Trophoblast cell (in vitro differentiated cells and primary cell): ENCODE results near the gene RBPJ.

Source experiments
- DNase-seq, 2 donors: peaks; one replicate each; pipeline ENCODE4 v3.0.0-alpha.2; 2016
- H2AFZ ChIP-seq: 2 replicates; pipeline ENCODE4 v1.6.1; 2013; ENCODE audit warnings: low read length, moderate library complexity, mild to moderate bottlenecking; ENCODE audit not compliant: insufficient read depth, poor library complexity
- H2AK5ac ChIP-seq: 2 replicates; pipeline ENCODE4 v1.6.1; 2013; ENCODE audit warnings: mild to moderate bottlenecking, low read length
- H2BK120ac ChIP-seq: 2 replicates; pipeline ENCODE4 v1.6.1; 2013; ENCODE audit warnings: low read length, mild to moderate bottlenecking, moderate library complexity; ENCODE audit not compliant: insufficient read depth, poor library complexity
- H2BK12ac ChIP-seq: 2 replicates; pipeline ENCODE4 v1.6.1; 2013; ENCODE audit warnings: mild to moderate bottlenecking, low read length, moderate library complexity
- H2BK5ac ChIP-seq: 2 replicates; pipeline ENCODE4 v1.6.1; 2013; ENCODE audit warnings: low read length, low read depth, moderate library complexity, mild to moderate bottlenecking; ENCODE audit not compliant: poor library complexity
- H3K14ac ChIP-seq: 2 replicates; pipeline ENCODE4 v1.6.1; 2013; ENCODE audit warnings: mild to moderate bottlenecking, low read length
- H3K18ac ChIP-seq: 2 replicates; pipeline ENCODE4 v1.6.1; 2013; ENCODE audit warnings: mild to moderate bottlenecking, low read length
- H3K23ac ChIP-seq: 2 replicates; pipeline ENCODE4 v1.6.1; 2013; ENCODE audit warnings: low read length
- H3K27ac ChIP-seq: 2 replicates; pipeline ENCODE4 v1.5.1; 2013; ENCODE audit warnings: low read depth, mild to moderate bottlenecking, inconsistent platforms, low read length, moderate library complexity
- H3K27me3 ChIP-seq: 2 replicates; pipeline ENCODE4 v1.6.1; 2013; ENCODE audit warnings: inconsistent platforms, mild to moderate bottlenecking, low read length, moderate library complexity; ENCODE audit not compliant: insufficient read depth
- H3K36me3 ChIP-seq, 2 experiments: 1 replicate in 1 of 2; 2 replicates in 1 of 2; pipeline ENCODE4 v1.6.1; 2013; ENCODE audit warnings: low read length in 2 of 2, mild to moderate bottlenecking in 2 of 2, moderate library complexity in 1 of 2; ENCODE audit not compliant: insufficient read depth in 2 of 2, control insufficient read depth in 1 of 2
- H3K4ac ChIP-seq: 2 replicates; pipeline ENCODE4 v1.6.1; 2013; ENCODE audit warnings: low read depth, mild to moderate bottlenecking, low read length, moderate library complexity
- H3K4me1 ChIP-seq, 2 experiments: 1 replicate in 1 of 2; 2 replicates in 1 of 2; pipeline ENCODE4 v1.6.1; 2013; ENCODE audit warnings: low read length in 2 of 2, mild to moderate bottlenecking in 2 of 2, moderate library complexity in 1 of 2; ENCODE audit not compliant: insufficient read depth in 2 of 2, control insufficient read depth in 1 of 2
- H3K4me2 ChIP-seq: 2 replicates; pipeline ENCODE4 v1.6.1; 2013; ENCODE audit warnings: inconsistent platforms, mild to moderate bottlenecking, low read length, moderate library complexity
- H3K4me3 ChIP-seq: 2 replicates; pipeline ENCODE4 v1.5.1; 2013; ENCODE audit warnings: mild to moderate bottlenecking, low read depth, low read length, inconsistent platforms
- H3K79me1 ChIP-seq: one replicate; pipeline ENCODE4 v1.6.1; 2013; ENCODE audit warnings: low read length
- H3K79me2 ChIP-seq: 2 replicates; pipeline ENCODE4 v1.6.1; 2013; ENCODE audit warnings: low read length, mild to moderate bottlenecking; ENCODE audit not compliant: control insufficient read depth, insufficient read depth, poor library complexity
- H3K9ac ChIP-seq: 2 replicates; pipeline ENCODE4 v1.6.1; 2013; ENCODE audit warnings: mild to moderate bottlenecking, low read length
- H3K9me3 ChIP-seq: 2 replicates; pipeline ENCODE4 v1.6.1; 2013; ENCODE audit warnings: low read depth, mild to moderate bottlenecking, control low read depth, inconsistent platforms, low read length; ENCODE audit not compliant: insufficient read depth
- H4K12ac ChIP-seq: 2 replicates; pipeline ENCODE4 v1.6.1; 2013; ENCODE audit warnings: low read depth, mild to moderate bottlenecking, low read length, moderate library complexity
- H4K8ac ChIP-seq: 2 replicates; pipeline ENCODE4 v1.6.1; 2013; ENCODE audit warnings: low read depth, mild to moderate bottlenecking, low read length, moderate library complexity
- H4K91ac ChIP-seq: one replicate; pipeline ENCODE4 v1.6.1; 2013; ENCODE audit warnings: low read depth, mild to moderate bottlenecking, low read length, moderate library complexity
- WGBS: extraction: QIAGEN DNeasy Blood & Tissue Kit; methylation state at CpG from one replicate; pipeline ENCODE4 v1.1.7; 2013; ENCODE audit warnings: missing lambda C conversion rate; ENCODE audit not compliant: insufficient read length, insufficient coverage; ENCODE audit errors: extremely low coverage; 5-methylcytosine and 5-hydroxymethylcytosine counted together

The RBPJ gene

DNA sequence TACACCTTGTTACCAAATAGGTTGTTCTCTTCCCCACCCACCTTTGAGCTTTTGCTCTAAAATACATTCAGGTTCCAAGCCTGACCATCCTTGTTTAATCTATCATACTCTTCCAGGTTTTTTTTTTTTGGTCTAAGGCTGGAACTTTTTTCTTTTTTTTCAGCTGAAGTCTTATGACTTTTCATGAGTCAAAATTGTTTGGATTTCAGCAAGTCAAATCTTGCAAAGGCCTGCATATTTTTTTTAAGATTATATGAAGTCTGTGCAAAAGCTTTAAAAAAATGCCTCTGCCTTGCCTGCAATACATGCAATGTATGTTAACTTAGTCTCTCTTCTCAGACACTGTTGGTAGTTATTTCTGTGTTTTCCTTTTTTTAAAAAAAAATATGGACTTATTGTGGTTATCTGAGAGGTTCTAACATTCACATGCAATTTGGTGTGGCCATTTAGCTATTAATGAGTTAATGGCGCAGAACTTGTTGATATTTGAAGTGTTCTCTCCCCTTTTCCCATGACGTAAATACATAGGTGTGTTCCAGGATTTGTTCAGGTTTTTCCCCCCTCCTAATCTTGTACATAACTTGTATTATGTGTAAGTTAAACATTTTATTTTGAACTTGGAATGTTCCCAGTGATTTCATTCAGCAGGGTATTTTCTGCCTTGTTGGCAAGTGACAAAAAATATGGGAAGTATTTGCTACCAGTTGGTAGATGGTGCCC lies 110.8 kb downstream of the RBPJ start:
- no peak overlapping the region for H2BK5ac ChIP-seq
- H2BK120ac ChIP-seq, result no peak overlapping the region
- H2AK5ac ChIP-seq, result no peak overlapping the region
- no peak overlapping the region for H3K4ac ChIP-seq
- no peak overlapping the region for H3K23ac ChIP-seq
- H3K79me2 ChIP-seq, result no peaks in the 10 kb centered on the region
- no peak overlapping the region for H3K9ac ChIP-seq
- H3K4me1 ChIP-seq, result no peaks in the 10 kb centered on the region
- H3K4me3 ChIP-seq, result no peak overlapping the region
- H3K27me3 ChIP-seq, result no peaks in the 10 kb centered on the region
- no peak overlapping the region for H2BK12ac ChIP-seq
- H2AFZ ChIP-seq, result no peak overlapping the region
- no peak overlapping the region for H3K27ac ChIP-seq
- H3K4me2 ChIP-seq, result no peak overlapping the region
- peaks cover 5% of the 10 kb centered on the region in 2 experiments for H3K36me3 ChIP-seq
- no peaks in the 10 kb centered on the region for H3K9me3 ChIP-seq
- DNase-seq, result no peak
- H3K79me1 ChIP-seq, result no peaks in the 10 kb centered on the region
- no peak overlapping the region for H4K91ac ChIP-seq
- WGBS, result no CpG with 5 or more reads among the region's 2 CpGs
- H3K18ac ChIP-seq, result no peak overlapping the region
- no peak overlapping the region for H3K14ac ChIP-seq
- no peak overlapping the region for H4K12ac ChIP-seq
- no peak overlapping the region for H4K8ac ChIP-seq

DNA sequence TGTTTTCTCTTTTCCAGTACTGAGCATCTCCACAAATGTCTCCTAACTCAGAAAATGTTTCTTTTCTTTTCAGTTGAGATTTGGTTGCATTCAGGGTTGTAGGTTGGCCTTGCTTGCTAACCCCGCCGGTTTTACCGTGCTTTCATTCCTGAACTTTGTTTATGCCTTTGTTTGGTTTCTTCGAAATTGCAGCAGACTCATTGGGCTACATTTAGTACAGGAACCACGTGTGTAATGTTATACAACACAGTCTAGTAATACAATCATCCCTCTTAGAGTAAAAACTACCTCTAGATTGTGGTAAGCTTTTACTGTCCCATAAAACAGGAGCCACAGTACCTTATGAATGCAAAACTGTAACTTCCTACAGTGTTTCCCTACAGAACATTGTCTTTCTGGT lies 111.6 kb downstream of the RBPJ start:
- H2BK120ac ChIP-seq, result no peak overlapping the region
- no peak overlapping the region for H4K12ac ChIP-seq
- WGBS, result no CpG with 5 or more reads among the region's 5 CpGs
- H4K8ac ChIP-seq, result no peak overlapping the region
- no peaks in the 10 kb centered on the region for H3K79me2 ChIP-seq
- H3K18ac ChIP-seq, result no peak overlapping the region
- H3K79me1 ChIP-seq, result no peaks in the 10 kb centered on the region
- H3K4me1 ChIP-seq, result no peaks in the 10 kb centered on the region
- DNase-seq, result no peak
- H2AFZ ChIP-seq, result no peak overlapping the region
- H2AK5ac ChIP-seq, result no peak overlapping the region
- no peak overlapping the region for H2BK12ac ChIP-seq
- peaks cover 5% of the 10 kb centered on the region in 2 experiments for H3K36me3 ChIP-seq
- no peak overlapping the region for H4K91ac ChIP-seq
- H3K9me3 ChIP-seq, result no peaks in the 10 kb centered on the region
- no peak overlapping the region for H3K27ac ChIP-seq
- no peak overlapping the region for H3K4ac ChIP-seq
- H3K23ac ChIP-seq, result no peak overlapping the region
- H3K27me3 ChIP-seq, result no peaks in the 10 kb centered on the region
- no peak overlapping the region for H3K4me2 ChIP-seq
- no peak overlapping the region for H3K4me3 ChIP-seq
- H2BK5ac ChIP-seq, result no peak overlapping the region
- H3K9ac ChIP-seq, result no peak overlapping the region
- no peak overlapping the region for H3K14ac ChIP-seq

DNA sequence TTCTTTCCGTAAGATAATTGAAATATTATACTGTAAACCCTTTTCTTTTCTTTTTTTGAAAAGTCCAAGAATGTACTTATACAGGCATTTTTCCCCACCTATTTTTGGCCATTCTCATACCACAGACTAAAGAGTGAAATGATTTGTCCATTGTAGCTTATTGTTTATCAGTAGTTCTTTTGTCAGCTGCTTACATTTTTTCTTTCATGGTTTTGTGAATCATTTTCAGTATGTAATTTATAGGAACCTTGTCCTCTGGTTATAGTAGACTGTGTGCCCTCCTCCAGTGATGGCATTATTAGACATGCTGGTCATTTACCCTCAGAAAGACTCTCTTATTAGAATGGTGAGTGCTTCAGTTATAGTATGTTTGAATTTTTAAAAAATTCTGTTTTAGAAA lies 112.7 kb downstream of the RBPJ start:
- Histone ChIP-seq H3K27ac (no peak overlapping the region), H3K79me1 (no peaks in the 10 kb centered on the region), H3K4me2 (no peak overlapping the region), H3K23ac (no peak overlapping the region), H3K9ac (no peak overlapping the region), H3K4me1 (no peaks in the 10 kb centered on the region), H3K79me2 (no peaks in the 10 kb centered on the region), H2BK120ac (no peak overlapping the region), H3K18ac (no peak overlapping the region), H4K8ac (no peak overlapping the region), H3K36me3 (peaks cover 5 to 10% of the 10 kb centered on the region in 2 experiments), H3K4me3 (no peak overlapping the region), H3K9me3 (no peaks in the 10 kb centered on the region), H4K12ac (no peak overlapping the region), H3K27me3 (no peaks in the 10 kb centered on the region), H2AFZ (no peak overlapping the region), H2BK5ac (no peak overlapping the region), H3K4ac (no peak overlapping the region), H2BK12ac (no peak overlapping the region), H2AK5ac (no peak overlapping the region), H3K14ac (no peak overlapping the region), H4K91ac (no peak overlapping the region)
- no peak for DNase-seq
- WGBS, result no CpG with 5 or more reads among the region's 1 CpG

DNA sequence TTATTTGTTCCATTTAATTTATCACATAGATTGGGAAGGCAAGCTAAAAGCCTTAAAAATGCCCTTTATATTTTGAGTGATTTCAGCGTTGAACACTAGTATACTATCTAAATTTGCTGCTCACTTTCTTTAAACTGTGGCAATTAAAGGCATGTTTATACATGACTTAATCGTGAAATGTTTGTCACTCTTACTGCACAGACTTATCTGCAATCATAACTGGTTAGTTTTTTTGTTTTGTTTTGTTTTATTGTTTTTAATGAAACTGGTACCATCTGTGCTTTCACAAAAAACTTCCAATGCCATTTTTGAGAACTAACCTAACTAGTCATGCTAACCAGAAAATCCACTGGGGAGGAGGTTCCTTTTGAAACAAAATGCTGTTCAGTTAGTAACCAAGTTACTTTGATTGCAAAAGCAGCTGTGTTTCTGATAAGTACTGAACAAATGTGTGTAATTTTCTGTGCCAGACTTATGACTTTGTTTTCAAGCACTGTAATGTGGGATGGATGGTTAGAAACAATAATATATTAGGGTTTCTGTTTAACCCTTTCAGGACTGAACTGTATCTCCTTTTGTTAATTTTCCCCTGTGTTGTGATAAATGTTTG lies 113.3 kb downstream of the RBPJ start:
- Histone ChIP-seq H2AK5ac (no peak overlapping the region), H3K27ac (no peak overlapping the region), H3K27me3 (no peaks in the 10 kb centered on the region), H3K9me3 (no peaks in the 10 kb centered on the region), H3K4me1 (no peaks in the 10 kb centered on the region), H3K79me2 (no peaks in the 10 kb centered on the region), H3K79me1 (no peaks in the 10 kb centered on the region), H4K8ac (no peak overlapping the region), H3K9ac (no peak overlapping the region), H2BK12ac (no peak overlapping the region), H4K91ac (no peak overlapping the region), H4K12ac (no peak overlapping the region), H3K36me3 (peaks cover 5 to 10% of the 10 kb centered on the region in 2 experiments), H2AFZ (no peak overlapping the region), H3K4ac (no peak overlapping the region), H2BK120ac (no peak overlapping the region), H3K18ac (no peak overlapping the region), H3K4me3 (no peak overlapping the region), H2BK5ac (no peak overlapping the region), H3K14ac (no peak overlapping the region), H3K23ac (no peak overlapping the region), H3K4me2 (no peak overlapping the region)
- WGBS, result no CpG with 5 or more reads among the region's 2 CpGs
- peak in 1 of 2 donors; percentile 14 for DNase-seq
